ENCODE data around the gene FER1L5.

Gene FER1L5

GRCh38 chr2:96699021-96699420 is 56.5 kb downstream of the FER1L5 start:
- no peaks in the 10 kb centered on the region for H3K4me1 ChIP-seq (ENCODE audit: control insufficient read depth, insufficient read depth, low read length)
- no peaks in the 10 kb centered on the region for H3K27me3 ChIP-seq (ENCODE audit: control insufficient read depth in 1 of 2, insufficient read depth in 2 of 2, low read length in 2 of 2)
- H3K9ac ChIP-seq (ENCODE audit: low read length in 2 of 2): no peak overlapping the region
- H3K9me3 ChIP-seq (ENCODE audit: control insufficient read depth in 2 of 2, low read length in 2 of 2): no peaks in the 10 kb centered on the region
- no peak overlapping the region for H3K27ac ChIP-seq (ENCODE audit: low read length)
- no peak overlapping the region for H3K4me3 ChIP-seq (ENCODE audit: low read length in 2 of 2)
- H3K36me3 ChIP-seq (ENCODE audit: control insufficient read depth in 2 of 2, insufficient read depth in 2 of 2, low read length in 2 of 2): peaks cover 0 to 10% of the 10 kb centered on the region in 2 donors

- Histone ChIP-seq H3K27me3 (ENCODE audit: control insufficient read depth in 1 of 2, insufficient read depth in 2 of 2, low read length in 2 of 2) (no peaks in the 10 kb centered on the region), H3K27ac (ENCODE audit: low read length) (no peak overlapping the region), H3K4me1 (ENCODE audit: control insufficient read depth, insufficient read depth, low read length) (no peaks in the 10 kb centered on the region), H3K4me3 (ENCODE audit: low read length in 2 of 2) (no peak overlapping the region), H3K9ac (ENCODE audit: low read length in 2 of 2) (no peak overlapping the region), H3K36me3 (ENCODE audit: control insufficient read depth in 2 of 2, insufficient read depth in 2 of 2, low read length in 2 of 2) (peaks cover 0 to 13% of the 10 kb centered on the region in 2 donors), H3K9me3 (ENCODE audit: control insufficient read depth in 2 of 2, low read length in 2 of 2) (no peaks in the 10 kb centered on the region)
Observed at GRCh38 chr2:96699621-96700020, 57.1 kb downstream of the FER1L5 start.

DNA sequence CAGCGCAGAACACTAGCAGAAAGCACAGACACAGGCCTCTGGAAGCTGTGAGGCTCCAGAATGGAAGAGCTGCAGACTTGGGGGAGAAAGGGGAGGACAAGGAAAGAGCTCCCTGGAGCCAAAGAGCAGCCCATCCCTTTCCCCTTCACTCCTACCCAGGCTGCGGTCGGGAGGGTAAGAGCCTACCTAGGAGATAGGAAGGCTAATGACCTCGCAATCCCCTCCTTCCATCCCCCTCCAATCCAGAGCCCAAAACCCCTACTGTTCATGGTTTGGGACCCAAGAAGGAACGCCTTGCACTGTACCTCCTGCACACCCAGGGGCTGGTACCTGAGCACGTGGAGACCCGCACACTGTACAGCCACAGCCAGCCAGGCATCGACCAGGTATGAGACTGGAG is 57.5 kb downstream of the FER1L5 start:
- H3K9ac ChIP-seq (ENCODE audit: low read length in 2 of 2): no peak overlapping the region
- no peaks in the 10 kb centered on the region for H3K9me3 ChIP-seq (ENCODE audit: control insufficient read depth in 2 of 2, low read length in 2 of 2)
- no peaks in the 10 kb centered on the region for H3K27me3 ChIP-seq (ENCODE audit: control insufficient read depth in 1 of 2, insufficient read depth in 2 of 2, low read length in 2 of 2)
- no peak overlapping the region for H3K4me3 ChIP-seq (ENCODE audit: low read length in 2 of 2)
- H3K4me1 ChIP-seq (ENCODE audit: control insufficient read depth, insufficient read depth, low read length): no peaks in the 10 kb centered on the region
- peaks cover 0 to 17% of the 10 kb centered on the region in 2 donors for H3K36me3 ChIP-seq (ENCODE audit: control insufficient read depth in 2 of 2, insufficient read depth in 2 of 2, low read length in 2 of 2)
- no peak overlapping the region for H3K27ac ChIP-seq (ENCODE audit: low read length)

DNA sequence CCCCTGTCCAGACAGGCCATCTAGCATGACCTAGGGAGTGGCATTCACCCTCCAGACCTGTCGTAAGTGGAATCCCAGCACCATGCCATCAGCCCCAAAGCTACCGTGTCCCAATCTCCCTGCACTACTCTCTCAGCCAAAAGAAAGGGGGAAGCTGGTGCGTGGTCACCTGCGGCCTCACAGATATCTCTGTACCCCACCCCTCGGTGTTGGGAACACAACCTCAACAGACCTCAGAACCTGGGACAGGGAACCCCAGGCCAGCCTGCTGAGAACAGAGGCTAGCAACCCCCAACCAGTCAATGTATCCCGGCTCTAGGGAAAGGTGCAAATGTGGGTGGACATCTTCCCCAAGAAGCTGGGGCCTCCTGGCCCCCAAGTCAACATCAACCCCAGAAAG is 59.1 kb downstream of the FER1L5 start:
- Histone ChIP-seq H3K36me3 (ENCODE audit: control insufficient read depth in 2 of 2, insufficient read depth in 2 of 2, low read length in 2 of 2) (peaks cover 13 to 31% of the 10 kb centered on the region in 2 donors), H3K27ac (ENCODE audit: low read length) (no peak overlapping the region), H3K4me1 (ENCODE audit: control insufficient read depth, insufficient read depth, low read length) (peaks cover 2% of the 10 kb centered on the region), H3K9me3 (ENCODE audit: control insufficient read depth in 2 of 2, low read length in 2 of 2) (no peaks in the 10 kb centered on the region), H3K27me3 (ENCODE audit: control insufficient read depth in 1 of 2, insufficient read depth in 2 of 2, low read length in 2 of 2) (no peaks in the 10 kb centered on the region), H3K4me3 (ENCODE audit: low read length in 2 of 2) (no peak overlapping the region), H3K9ac (ENCODE audit: low read length in 2 of 2) (no peak overlapping the region)

DNA sequence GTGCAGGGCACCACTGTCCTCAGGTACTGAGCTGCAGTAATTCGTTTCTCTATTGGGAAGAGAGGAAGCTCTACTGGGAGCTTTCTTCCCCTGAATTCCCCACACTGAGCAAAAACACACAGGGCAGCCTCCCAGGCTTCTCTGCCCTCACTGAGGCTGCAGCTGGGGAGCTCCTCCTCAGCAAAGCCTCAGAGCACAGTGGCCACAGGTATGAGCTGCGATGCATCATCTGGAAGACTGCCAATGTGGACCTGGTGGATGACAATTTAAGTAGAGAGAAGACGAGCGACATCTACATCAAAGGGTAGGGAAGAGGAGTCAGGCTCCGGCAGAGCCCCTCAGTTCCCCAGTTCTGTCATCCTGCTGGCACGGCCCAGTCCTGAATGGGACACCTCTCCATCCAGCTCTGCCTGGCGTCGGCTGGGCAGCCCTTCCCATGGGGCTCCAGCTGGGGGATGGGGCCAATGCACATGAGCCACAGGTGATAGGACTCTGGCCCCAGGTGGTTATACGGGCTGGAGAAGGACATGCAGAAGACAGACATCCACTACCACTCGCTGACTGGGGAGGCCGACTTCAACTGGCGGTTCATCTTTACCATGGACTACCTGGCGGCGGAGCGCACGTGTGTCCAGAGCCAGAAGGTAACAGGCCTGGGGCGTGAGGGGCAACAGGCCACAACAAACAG is 59.7 kb downstream of the FER1L5 start:
- no peaks in the 10 kb centered on the region for H3K9me3 ChIP-seq (ENCODE audit: control insufficient read depth in 2 of 2, low read length in 2 of 2)
- H3K4me1 ChIP-seq (ENCODE audit: control insufficient read depth, insufficient read depth, low read length): peaks cover 3% of the 10 kb centered on the region
- H3K36me3 ChIP-seq (ENCODE audit: control insufficient read depth in 2 of 2, insufficient read depth in 2 of 2, low read length in 2 of 2): peaks cover 19 to 37% of the 10 kb centered on the region in 2 donors
- no peak overlapping the region for H3K9ac ChIP-seq (ENCODE audit: low read length in 2 of 2)
- H3K4me3 ChIP-seq (ENCODE audit: low read length in 2 of 2): no peak overlapping the region
- H3K27me3 ChIP-seq (ENCODE audit: control insufficient read depth in 1 of 2, insufficient read depth in 2 of 2, low read length in 2 of 2): no peaks in the 10 kb centered on the region
- no peak overlapping the region for H3K27ac ChIP-seq (ENCODE audit: low read length)

DNA sequence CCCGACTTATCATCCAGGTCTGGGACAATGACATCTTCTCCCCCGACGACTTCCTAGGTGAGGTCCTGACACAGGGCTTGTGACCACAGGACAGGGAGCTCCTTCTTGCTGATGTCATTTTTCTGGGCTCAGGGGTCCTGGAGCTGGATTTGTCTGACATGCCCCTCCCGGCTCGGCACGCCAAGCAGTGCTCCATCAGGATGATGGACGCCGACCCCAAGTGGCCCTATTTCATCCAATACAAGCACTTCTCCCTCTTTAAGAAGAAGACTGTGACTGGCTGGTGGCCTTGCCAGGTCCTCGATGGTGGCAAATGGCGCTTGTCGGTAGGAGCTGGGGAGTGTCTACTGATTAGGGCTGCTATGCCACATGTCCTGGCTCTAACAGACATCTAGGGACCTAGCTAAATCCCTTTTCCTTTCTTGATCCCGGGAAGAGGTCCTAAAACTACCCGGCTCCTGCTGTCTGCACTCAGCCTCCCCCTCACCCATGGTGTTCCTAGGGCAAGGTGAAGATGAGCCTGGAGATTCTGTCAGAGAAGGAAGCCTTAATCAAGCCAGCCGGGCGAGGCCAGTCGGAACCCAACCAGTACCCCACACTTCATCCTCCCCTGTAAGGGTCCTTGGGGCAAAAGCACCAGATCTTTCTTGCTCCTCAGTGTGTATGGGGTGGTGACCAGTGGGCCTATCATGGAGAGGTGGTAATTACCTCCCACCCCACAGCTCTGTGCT is 60.6 kb downstream of the FER1L5 start:
- peaks cover 3% of the 10 kb centered on the region for H3K4me1 ChIP-seq (ENCODE audit: control insufficient read depth, insufficient read depth, low read length)
- H3K27me3 ChIP-seq (ENCODE audit: control insufficient read depth in 1 of 2, insufficient read depth in 2 of 2, low read length in 2 of 2): no peaks in the 10 kb centered on the region
- H3K27ac ChIP-seq (ENCODE audit: low read length): no peak overlapping the region
- no peak overlapping the region for H3K9ac ChIP-seq (ENCODE audit: low read length in 2 of 2)
- H3K4me3 ChIP-seq (ENCODE audit: low read length in 2 of 2): no peak overlapping the region
- peaks cover 28 to 45% of the 10 kb centered on the region in 2 donors for H3K36me3 ChIP-seq (ENCODE audit: control insufficient read depth in 2 of 2, insufficient read depth in 2 of 2, low read length in 2 of 2)
- H3K9me3 ChIP-seq (ENCODE audit: control insufficient read depth in 2 of 2, low read length in 2 of 2): no peaks in the 10 kb centered on the region

DNA sequence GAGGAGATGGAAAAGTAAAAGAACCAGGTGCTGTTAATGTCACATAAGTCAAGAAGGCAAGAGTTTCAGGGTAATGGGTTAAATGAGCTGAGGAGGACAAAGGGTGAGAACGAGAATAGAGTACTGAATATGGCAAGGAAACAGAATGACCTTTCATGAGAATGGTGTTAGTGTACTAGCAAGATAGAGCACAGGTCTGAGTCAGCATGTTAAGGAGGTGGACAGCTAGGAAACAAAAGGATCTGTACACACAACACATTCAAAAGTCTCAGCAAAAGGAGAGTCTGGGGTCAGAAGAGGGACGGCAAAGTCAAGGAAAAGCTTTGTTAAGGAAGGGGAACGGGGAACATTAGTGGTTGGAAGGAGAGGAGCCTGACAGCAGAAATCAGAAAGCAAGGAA is 68.4 kb downstream of the FER1L5 start:
- H3K27me3 ChIP-seq (ENCODE audit: control insufficient read depth in 1 of 2, insufficient read depth in 2 of 2, low read length in 2 of 2): no peaks in the 10 kb centered on the region
- H3K4me1 ChIP-seq (ENCODE audit: control insufficient read depth, insufficient read depth, low read length): peaks cover 3% of the 10 kb centered on the region
- no peak overlapping the region for H3K27ac ChIP-seq (ENCODE audit: low read length)
- no peak overlapping the region for H3K9ac ChIP-seq (ENCODE audit: low read length in 2 of 2)
- no peak overlapping the region for H3K4me3 ChIP-seq (ENCODE audit: low read length in 2 of 2)
- H3K9me3 ChIP-seq (ENCODE audit: control insufficient read depth in 2 of 2, low read length in 2 of 2): no peaks in the 10 kb centered on the region
- H3K36me3 ChIP-seq (ENCODE audit: control insufficient read depth in 2 of 2, insufficient read depth in 2 of 2, low read length in 2 of 2): peaks cover 51 to 55% of the 10 kb centered on the region in 2 donors

DNA sequence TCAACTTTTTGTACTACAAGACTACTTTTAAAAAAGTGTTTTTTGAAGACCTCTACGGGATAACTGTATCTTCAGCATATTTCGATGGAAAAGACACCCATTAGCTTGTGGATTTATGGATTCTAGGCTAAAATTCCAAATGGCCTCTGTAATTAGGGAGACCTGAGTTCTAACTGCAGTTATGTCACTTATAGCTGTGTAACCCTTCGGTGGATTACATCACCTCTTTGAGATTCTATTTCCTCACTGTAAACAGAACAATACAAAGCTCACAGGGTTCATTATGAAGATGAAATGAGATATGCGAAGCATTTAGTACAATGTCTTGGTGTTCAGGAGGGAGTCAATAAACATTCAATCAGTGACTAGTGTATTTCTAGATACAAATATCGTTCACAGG is 73.1 kb downstream of the FER1L5 start:
- Histone ChIP-seq H3K36me3 (ENCODE audit: control insufficient read depth in 2 of 2, insufficient read depth in 2 of 2, low read length in 2 of 2) (peaks cover 19 to 21% of the 10 kb centered on the region in 2 donors), H3K9me3 (ENCODE audit: control insufficient read depth in 2 of 2, low read length in 2 of 2) (no peaks in the 10 kb centered on the region), H3K9ac (ENCODE audit: low read length in 2 of 2) (no peak overlapping the region), H3K27me3 (ENCODE audit: control insufficient read depth in 1 of 2, insufficient read depth in 2 of 2, low read length in 2 of 2) (no peaks in the 10 kb centered on the region), H3K4me1 (ENCODE audit: control insufficient read depth, insufficient read depth, low read length) (no peaks in the 10 kb centered on the region), H3K27ac (ENCODE audit: low read length) (no peak overlapping the region), H3K4me3 (ENCODE audit: low read length in 2 of 2) (no peak overlapping the region)

- Histone ChIP-seq H3K9me3 (ENCODE audit: control insufficient read depth in 2 of 2, low read length in 2 of 2) (no peaks in the 10 kb centered on the region), H3K4me3 (ENCODE audit: low read length in 2 of 2) (no peak overlapping the region), H3K4me1 (ENCODE audit: control insufficient read depth, insufficient read depth, low read length) (no peaks in the 10 kb centered on the region), H3K27ac (ENCODE audit: low read length) (no peak overlapping the region), H3K36me3 (ENCODE audit: control insufficient read depth in 2 of 2, insufficient read depth in 2 of 2, low read length in 2 of 2) (peaks cover 12 to 14% of the 10 kb centered on the region in 2 donors), H3K27me3 (ENCODE audit: control insufficient read depth in 1 of 2, insufficient read depth in 2 of 2, low read length in 2 of 2) (no peaks in the 10 kb centered on the region), H3K9ac (ENCODE audit: low read length in 2 of 2) (no peak overlapping the region)
Observed at GRCh38 chr2:96716388-96716787, 73.8 kb downstream of the FER1L5 start.

- peaks cover 20 to 28% of the 10 kb centered on the region in 2 donors for H3K36me3 ChIP-seq (ENCODE audit: control insufficient read depth in 2 of 2, insufficient read depth in 2 of 2, low read length in 2 of 2)
- H3K4me1 ChIP-seq (ENCODE audit: control insufficient read depth, insufficient read depth, low read length): no peaks in the 10 kb centered on the region
- H3K4me3 ChIP-seq (ENCODE audit: low read length in 2 of 2): no peak overlapping the region
- H3K27ac ChIP-seq (ENCODE audit: low read length): no peak overlapping the region
- H3K27me3 ChIP-seq (ENCODE audit: control insufficient read depth in 1 of 2, insufficient read depth in 2 of 2, low read length in 2 of 2): no peaks in the 10 kb centered on the region
- no peaks in the 10 kb centered on the region for H3K9me3 ChIP-seq (ENCODE audit: control insufficient read depth in 2 of 2, low read length in 2 of 2)
- H3K9ac ChIP-seq (ENCODE audit: low read length in 2 of 2): no peak overlapping the region
Observed at GRCh38 chr2:96726131-96726530, 83.6 kb downstream of the FER1L5 start.

- Histone ChIP-seq H3K9ac (ENCODE audit: low read length in 2 of 2) (no peak overlapping the region), H3K4me3 (ENCODE audit: low read length in 2 of 2) (no peak overlapping the region), H3K27me3 (ENCODE audit: control insufficient read depth in 1 of 2, insufficient read depth in 2 of 2, low read length in 2 of 2) (no peaks in the 10 kb centered on the region), H3K9me3 (ENCODE audit: control insufficient read depth in 2 of 2, low read length in 2 of 2) (no peaks in the 10 kb centered on the region), H3K27ac (ENCODE audit: low read length) (no peak overlapping the region), H3K4me1 (ENCODE audit: control insufficient read depth, insufficient read depth, low read length) (no peaks in the 10 kb centered on the region), H3K36me3 (ENCODE audit: control insufficient read depth in 2 of 2, insufficient read depth in 2 of 2, low read length in 2 of 2) (peaks cover 23 to 30% of the 10 kb centered on the region in 2 donors)
Observed at GRCh38 chr2:96727431-96727830, 84.9 kb downstream of the FER1L5 start.

All from stomach smooth muscle (tissue), 2 donors.